Measurements from ENCODE around the gene GABRR3.

DNA sequence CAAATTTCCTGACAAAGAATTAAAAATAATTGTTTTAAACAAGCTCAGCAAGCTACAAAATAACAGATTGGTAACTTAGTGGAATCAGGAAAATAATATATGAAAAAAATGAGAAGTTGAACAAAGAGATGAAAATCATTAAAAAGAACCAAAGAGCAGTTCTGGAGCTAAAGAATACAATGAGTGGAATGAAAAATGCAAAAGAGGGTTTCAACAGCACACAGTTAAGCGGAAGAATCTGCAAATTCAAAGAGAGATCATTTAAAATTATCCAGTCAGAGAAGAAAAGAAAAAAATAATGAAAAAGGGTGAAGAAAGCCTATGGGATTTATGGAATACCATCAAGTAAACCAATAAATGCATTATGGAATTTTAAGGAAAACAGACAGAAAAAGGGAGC lies 6.2 kb upstream of the GABRR3 start:
- TF ChIP-seq, protein P1, sequence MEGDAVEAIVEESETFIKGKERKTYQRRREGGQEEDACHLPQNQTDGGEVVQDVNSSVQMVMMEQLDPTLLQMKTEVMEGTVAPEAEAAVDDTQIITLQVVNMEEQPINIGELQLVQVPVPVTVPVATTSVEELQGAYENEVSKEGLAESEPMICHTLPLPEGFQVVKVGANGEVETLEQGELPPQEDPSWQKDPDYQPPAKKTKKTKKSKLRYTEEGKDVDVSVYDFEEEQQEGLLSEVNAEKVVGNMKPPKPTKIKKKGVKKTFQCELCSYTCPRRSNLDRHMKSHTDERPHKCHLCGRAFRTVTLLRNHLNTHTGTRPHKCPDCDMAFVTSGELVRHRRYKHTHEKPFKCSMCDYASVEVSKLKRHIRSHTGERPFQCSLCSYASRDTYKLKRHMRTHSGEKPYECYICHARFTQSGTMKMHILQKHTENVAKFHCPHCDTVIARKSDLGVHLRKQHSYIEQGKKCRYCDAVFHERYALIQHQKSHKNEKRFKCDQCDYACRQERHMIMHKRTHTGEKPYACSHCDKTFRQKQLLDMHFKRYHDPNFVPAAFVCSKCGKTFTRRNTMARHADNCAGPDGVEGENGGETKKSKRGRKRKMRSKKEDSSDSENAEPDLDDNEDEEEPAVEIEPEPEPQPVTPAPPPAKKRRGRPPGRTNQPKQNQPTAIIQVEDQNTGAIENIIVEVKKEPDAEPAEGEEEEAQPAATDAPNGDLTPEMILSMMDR (IDR thresholded peaks at IDR 0.05) = no peak
- no peak for TF ChIP-seq ZFX (IDR thresholded peaks at IDR 0.05; ENCODE audit: borderline replicate concordance)
